GM12801 (cell line): ENCODE measurements around the gene TPSAB1.

ENCODE experiments used
- CTCF ChIP-seq: IDR thresholded peaks from one replicate; pipeline ENCODE4 v1.5.1; 2011; ENCODE audit warnings: control low read depth; ENCODE audit not compliant: insufficient read length; ENCODE audit errors: extremely low read depth

TPSAB1 gene

GRCh38 chr16:1261131-1261892, 20.8 kb downstream of the TPSAB1 start:
- TF ChIP-seq CTCF, result no peak

DNA sequence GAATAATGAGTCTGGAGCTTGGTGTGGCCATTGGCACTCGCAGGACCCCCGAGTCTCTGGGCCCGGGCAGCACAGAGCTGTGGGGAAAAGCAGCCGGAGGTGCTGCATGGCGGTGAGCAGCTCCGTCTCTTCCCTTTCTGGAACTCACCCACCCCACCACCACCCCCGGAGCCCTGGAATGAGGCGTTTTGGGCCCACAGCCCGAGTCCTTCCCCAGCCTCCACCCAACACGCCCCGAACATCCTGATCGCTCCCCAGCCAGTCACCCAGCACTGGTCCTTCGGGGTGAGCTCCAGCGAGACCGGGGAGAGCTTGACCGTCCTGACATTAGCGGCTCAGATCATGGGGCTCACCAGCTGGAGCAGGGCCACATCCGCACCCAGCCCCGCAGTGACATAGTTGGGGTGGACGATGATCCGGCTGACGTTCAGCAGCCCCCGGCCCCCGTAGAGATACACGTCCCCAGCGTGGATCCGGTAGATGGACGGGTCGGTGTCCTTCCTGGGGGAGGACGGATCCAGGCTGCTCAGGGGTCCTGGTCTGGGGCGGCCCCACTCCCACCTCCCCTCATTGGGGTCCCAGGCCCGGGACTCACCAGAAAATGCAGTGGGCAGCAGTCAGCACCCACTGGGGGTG, 21.8 kb downstream of the TPSAB1 start:
- no peak for TF ChIP-seq CTCF

- no peak for TF ChIP-seq CTCF
Observed at GRCh38 chr16:1262846-1263221, 22.3 kb downstream of the TPSAB1 start.

- TF ChIP-seq CTCF, result no peak
Observed at GRCh38 chr16:1263591-1264344, 23.3 kb downstream of the TPSAB1 start.

GRCh38 chr16:1264345-1265089, 24.0 kb downstream of the TPSAB1 start:
- no peak for TF ChIP-seq CTCF

GRCh38 chr16:1265090-1265630, 24.7 kb downstream of the TPSAB1 start:
- no peak for TF ChIP-seq CTCF
